HG03439 (cell line): ENCODE measurements around the gene DBN1.

Experiments used
- ATAC-seq: cut with Tn5 transposase; IDR thresholded peaks from one replicate; pipeline ENCODE4 v1.9.1; 2021; ENCODE audit warnings: mild to moderate bottlenecking, moderate library complexity; ENCODE audit not compliant: unreplicated experiment

Gene DBN1

DNA sequence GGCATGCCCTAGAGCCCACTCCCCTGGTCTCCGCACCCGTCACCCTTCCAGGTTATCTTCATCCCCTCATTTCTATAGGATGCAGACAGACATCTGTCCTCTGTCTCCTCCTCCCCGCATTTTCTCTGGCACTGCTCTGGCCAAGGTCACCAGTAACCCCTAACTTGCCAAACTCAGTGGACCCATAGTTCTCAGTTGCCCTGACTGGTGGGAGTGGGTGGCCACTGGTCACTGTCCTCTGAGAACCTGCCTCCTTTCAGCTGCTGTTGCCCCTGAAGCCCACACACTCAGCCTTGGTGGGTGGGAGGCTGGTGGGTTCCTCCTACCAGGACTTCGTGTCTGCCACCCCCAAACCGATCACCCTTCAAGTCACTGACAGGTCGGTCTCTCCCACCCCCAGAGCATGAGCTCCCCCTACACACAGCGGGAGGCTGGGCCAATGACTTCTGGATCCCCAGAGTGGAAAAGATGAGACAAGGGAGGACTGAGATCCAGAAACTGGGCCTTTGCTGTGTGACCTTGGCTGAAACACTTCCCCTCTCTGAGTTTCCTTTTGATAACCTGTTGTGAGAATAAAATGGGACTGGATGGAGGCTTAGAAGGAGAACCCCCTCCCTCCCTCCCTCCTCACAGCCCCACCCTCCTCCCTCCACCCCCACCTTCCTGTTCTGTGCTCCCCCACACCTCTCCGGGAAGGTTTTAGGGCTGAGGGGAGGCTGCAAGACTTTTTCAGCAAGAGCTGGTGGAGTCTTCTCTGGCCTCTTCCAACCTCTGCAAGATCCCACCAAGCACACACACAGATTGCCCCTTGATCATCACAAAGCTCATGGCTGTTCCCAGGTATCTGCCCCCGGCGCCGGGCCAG lies 2.4 kb upstream of the DBN1 start:
- ATAC-seq = no peak

DNA sequence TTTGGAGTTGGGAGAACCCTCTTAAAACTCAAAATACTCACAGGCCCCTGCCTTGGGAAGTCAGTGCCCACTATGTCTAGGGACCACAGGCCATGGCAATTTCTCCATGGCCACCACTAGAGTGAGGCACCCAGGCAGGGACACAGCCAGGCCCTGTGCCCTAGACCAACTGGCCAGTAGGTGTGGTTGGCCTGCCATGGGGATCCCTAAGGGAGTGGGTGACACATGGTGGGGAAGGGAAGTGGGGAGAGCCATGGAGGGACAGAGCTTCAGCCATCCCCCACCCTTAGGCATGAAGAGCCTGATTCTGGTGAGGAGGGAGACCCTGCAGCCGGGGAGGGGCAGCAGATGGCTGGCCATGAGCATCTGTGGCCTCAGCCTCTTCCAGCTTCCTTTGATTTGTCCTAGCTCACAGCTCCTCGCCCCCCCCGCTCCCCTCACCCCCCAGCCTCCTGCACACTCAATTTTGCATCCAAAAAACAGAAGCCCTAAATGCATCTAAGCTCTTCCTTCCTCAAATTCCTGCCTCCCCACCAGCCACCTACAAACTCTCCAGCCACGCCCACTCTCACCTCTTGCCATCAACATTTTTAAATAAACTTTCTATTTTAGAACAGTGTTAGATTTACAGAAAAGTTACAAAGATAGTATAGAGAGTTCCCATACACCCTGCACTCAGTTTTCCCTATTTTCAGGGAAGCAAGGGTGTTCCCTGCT lies 1.6 kb upstream of the DBN1 start:
- ATAC-seq = no peak

DNA sequence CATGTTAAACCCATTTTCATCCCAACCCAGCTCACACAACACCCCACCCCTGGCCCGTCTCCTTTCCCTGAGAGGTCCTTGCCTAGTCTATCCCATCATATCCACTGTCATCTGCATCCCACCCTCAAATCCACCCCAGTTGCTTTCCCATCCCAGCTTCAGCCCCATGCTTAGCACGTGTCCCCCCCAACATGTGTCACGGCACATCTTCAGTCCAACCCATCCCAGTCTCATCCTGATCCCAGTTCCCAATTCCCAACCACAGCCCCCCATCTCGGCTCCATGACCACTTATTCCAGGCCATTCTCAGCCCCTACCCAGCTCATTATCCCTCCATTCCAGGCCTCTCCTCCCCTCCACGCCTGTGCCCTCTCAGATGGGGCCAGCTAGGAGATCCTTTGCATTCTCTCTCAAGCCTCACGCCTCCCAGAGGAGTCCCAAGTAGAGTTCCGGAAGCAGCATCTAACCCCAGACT lies 605 bp upstream of the DBN1 start:
- no peak for ATAC-seq

GRCh38 chr5:177472460-177473442 lies 683 bp downstream of the DBN1 start:
- no peak for ATAC-seq

GRCh38 chr5:177471610-177472356 lies 1.7 kb downstream of the DBN1 start:
- ATAC-seq = no peak

- ATAC-seq = no peak
Observed at GRCh38 chr5:177470759-177471536, 2.5 kb downstream of the DBN1 start.

DNA sequence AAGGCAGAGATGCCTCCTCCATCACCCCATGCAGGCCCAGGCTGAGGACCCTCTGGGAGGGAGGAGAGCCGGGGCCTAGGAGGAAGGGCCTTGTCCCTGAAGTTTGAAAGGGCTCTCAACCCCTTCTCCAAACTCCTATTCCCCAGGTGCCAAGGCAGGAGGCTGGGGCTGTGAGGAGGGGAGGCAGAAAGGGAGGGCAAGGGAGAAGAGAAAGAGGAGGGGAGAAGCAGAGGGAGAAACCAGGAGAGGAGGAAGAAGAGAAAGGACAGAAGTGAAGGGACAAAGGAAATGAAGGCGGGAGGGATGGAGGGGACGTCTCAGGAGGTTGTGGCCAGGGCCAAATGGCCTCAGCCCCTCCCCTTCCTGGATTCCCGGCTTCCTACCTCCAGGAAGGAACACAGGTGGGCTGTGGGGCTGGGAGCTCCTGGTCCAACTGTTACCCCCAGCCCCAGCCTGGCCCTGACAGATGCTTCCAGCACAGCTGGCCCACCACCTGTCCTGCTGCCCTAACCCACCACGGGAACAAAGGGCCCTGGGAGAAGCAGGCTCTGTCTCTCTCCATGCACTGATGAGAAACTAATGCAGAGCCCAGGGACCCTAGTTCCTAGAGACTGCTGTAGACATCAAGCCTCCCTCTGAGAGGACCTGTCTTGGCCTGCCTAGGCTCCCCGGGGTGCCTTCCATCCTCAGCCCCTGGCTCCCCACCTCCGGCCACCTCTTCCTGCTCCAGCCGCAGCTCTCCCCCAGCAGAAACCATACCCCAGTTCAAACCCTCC lies 3.5 kb downstream of the DBN1 start:
- ATAC-seq = no peak

GRCh38 chr5:177468685-177469628 lies 4.5 kb downstream of the DBN1 start:
- ATAC-seq = no peak

- ATAC-seq = no peak
Observed at GRCh38 chr5:177468329-177468684, 5.1 kb downstream of the DBN1 start.

- ATAC-seq = no peak
Observed at GRCh38 chr5:177467436-177467835, 6.0 kb downstream of the DBN1 start.

DNA sequence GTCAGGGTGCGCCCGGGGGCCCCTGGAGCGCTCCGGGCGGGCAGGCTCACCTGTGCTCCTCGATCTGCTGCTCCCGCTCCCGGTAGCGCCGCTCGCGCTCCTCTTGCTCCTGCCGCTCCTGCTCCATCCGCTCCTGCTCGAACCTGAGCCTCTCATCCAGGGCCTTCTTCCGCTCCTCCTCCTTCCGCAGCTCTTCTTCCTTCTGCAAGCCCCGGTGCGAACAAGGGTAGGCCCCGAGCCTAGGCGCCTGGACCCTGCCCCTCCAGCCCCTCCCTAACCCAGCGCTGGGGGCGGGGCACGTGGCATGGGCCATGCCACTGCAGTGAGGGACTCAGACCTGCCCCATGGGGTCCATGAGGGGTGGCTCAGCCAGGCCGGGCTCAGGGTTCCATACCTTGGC lies 6.6 kb downstream of the DBN1 start:
- ATAC-seq = no peak

GRCh38 chr5:177465044-177465443 lies 8.4 kb downstream of the DBN1 start:
- ATAC-seq = no peak

DNA sequence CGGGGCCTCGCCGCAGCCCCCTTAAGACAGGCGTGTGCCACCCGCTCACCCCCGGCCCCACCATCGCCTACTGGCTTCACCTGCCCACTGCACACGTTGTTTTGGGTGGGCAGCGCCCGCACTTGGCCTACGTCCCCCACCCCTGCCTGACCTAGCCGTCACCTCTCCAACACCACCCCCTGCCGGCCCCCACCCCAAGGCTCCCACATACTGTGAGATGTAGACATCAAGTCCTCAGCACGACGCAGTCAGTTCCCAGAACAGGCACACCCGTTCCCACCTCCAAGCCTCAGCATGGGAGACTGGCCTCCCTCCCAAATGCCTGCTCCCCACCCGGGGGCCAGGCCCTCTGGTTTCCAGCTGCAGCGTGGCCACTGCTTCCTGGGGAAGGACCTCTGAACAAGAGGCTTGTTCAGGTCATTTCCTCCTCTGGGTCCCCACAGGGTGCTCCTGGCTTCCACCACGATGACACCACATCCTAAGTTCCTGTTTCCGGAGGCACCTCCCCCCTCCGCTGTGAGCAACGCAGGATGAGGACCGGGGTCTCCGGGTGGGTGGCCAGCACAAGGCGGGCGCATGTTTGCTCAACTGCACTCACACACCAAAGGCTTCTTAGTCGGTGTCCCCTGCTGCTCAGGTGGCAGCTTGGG lies 11.3 kb downstream of the DBN1 start:
- ATAC-seq = no peak

- no peak for ATAC-seq
Observed at GRCh38 chr5:177459819-177460628, 13.4 kb downstream of the DBN1 start.

DNA sequence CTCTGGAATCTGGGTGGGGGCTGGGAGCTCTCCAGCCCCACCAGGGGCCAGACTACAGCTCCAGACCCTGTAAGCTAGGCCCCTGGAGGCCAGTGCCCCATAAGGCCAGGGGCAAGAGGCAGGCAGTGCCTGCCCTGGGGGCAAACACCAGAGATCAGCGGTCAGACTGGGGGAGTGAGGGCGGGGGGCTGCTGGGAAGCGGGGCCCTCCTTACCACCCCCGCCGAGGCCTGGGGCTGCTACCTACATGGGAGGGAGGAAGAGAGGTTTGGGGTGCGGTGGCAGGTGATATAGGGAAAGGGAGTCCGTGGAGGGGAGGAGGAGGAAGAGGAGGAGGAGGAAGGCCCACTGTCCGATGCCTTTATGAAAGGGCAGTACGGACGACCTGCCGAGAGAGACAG lies 14.1 kb downstream of the DBN1 start:
- ATAC-seq = no peak

GRCh38 chr5:177458912-177459350 lies 14.5 kb downstream of the DBN1 start:
- ATAC-seq = no peak
